Right lung (tissue), 5 donors: Measurements from ENCODE around the gene ALB. TPM values are rescaled to one million over a fixed set of nuclear protein-coding genes. Genes with fewer than 3 reads are reported as not detected.

Experiments
- DNase-seq, 2 donors: peaks; one replicate each; pipeline ENCODE4 v3.0.0-alpha.2; 2013
- polyA plus RNA-seq, 5 donors: library from polyadenylated mRNA; unstranded; fragments of 120-200 nt; gene quantifications; one replicate each; pipeline versions ENCODE4 v1.2.1 to v1.2.3, GENCODE V29; 2013; ENCODE audit warnings: inconsistent platforms in 1 of 5, low replicate concordance in 1 of 5; ENCODE audit not compliant: insufficient read length in 5 of 5, insufficient read depth in 1 of 5

The ALB gene
- polyA plus RNA-seq, 5 donors, result 2.7 to 852 (median 6.2) TPM

GRCh38 chr4:73448448-73449203 lies 44.5 kb downstream of the ALB start:
- DNase-seq, result no peak

DNA sequence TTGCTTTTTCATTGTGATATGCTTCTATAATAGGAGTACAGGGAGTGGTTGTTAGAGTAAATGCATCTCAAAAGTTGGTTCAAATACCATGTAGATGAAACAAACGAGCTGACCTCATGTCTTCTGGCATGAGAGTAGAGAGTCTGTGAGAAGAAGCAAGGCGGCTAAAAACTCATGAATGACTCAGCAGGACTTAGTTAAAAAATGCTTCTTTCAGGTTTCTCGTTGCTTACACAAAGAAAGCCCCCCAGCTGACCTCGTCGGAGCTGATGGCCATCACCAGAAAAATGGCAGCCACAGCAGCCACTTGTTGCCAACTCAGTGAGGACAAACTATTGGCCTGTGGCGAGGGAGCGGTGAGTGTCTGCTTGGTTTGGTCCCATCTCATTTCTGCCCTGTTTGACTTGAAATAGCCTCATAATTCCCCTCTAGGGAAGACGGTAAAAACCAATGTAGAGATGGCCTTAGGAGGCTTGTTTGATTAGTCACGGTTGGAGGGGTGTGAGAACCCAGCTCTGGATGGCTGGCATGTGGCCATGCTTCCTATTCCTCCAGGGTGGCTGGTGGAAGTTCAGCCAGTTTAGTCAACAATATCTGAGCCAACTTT lies 46.4 kb downstream of the ALB start:
- no peak for DNase-seq

DNA sequence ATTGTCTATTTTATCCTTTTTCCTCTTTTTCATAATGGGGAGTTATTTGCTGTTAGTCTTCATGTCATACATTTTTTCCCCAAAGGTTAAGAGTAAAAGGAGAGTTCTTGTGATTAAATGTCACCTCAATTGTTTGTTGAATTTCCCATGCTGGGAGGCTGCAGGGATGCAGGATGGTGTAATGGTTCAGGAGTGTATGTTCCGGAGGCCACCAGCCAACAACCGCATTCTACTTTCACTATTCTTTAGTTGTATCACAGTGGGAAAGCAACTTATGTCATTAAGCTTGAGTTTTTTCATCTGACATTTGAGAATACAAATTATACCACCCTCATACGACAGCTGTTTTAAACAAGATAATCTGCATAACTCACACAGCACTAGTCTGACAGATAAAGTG lies 47.3 kb downstream of the ALB start:
- DNase-seq, result no peak

GRCh38 chr4:73451981-73452747 lies 48.1 kb downstream of the ALB start:
- no peak for DNase-seq

GRCh38 chr4:73452953-73453700 lies 49.0 kb downstream of the ALB start:
- no peak for DNase-seq

GRCh38 chr4:73453701-73454005 lies 49.6 kb downstream of the ALB start:
- no peak for DNase-seq

DNA sequence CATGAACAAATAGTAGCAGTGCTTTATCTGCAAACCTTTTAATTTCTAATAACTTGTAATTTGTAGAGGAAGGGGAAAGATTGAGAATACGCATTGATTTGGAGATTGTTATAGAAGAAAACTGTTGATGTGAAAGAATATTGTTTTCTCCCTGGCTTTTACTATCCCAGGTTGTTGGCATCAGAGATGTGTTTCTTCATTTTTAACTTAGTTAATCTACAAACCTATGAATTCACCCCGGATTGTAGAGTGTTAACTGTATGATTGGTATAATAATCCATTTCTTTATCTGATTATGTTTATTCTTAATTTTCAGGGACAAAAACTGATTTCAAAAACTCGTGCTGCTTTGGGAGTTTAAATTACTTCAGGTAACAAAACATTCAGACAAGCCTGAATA lies 50.8 kb downstream of the ALB start:
- no peak for DNase-seq

GRCh38 chr4:73456177-73457022 lies 52.3 kb downstream of the ALB start:
- no peak for DNase-seq

- no peak for DNase-seq
Measured at GRCh38 chr4:73458184-73459047, 54.3 kb downstream of the ALB start.

GRCh38 chr4:73459048-73459421 lies 54.9 kb downstream of the ALB start:
- DNase-seq, result no peak

DNA sequence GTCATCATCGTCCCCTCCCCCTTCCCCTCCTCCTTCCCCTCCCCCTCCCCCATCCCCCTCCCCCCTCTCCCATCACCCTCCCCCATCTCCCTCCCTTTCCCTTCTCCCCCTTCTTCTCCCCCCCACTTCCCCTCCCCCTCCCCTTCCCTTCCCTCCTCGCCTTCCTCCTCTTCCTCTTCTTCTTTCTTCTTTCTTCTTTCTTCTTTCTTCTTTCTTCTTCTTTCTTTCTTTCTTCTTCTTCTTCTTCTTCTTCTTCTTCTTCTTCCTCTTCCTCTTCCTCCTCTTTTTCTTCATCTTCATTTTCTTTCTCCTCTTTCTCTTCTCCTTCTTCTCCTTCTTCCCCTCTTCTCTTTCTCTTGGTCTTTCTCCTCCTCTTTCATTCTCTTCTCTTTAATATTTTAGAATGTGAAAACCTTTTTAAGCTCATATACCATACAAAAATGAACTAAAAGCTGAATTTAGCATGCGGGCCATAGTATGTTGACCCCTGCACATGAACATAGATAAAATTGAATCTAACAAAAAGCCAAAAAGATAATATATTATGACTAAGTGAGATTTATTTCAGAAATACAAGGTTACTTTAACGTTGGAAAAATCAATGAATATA lies 56.9 kb downstream of the ALB start:
- no peak for DNase-seq

DNA sequence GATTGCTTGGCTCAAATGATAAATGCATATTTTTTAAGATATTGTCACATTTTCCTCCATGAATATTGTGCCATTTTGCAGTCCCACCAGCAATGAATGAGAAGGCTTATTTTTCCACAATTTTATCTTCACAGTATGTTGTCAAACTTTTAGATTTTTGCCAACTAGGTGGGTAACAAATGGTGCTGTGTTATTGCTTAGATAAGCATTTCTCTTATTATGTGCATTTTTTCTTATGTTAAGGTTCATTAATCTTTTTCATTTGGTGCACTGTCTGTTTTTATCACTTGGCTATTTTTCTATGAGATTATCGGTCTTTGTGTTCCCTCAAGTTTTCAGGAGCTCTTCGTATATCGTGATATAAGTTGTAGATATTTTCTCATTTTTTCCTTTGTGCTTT lies 64.1 kb downstream of the ALB start:
- no peak for DNase-seq

- no peak for DNase-seq
Measured at GRCh38 chr4:73470728-73471127, 66.6 kb downstream of the ALB start.

Other genes starting within 250 kb of the ALB start
- 10 to 100 TPM; 56.3 to 77.7 (median 72.7) TPM for gene ANKRD17, start 145.5 kb upstream of the ALB start, polyA plus RNA-seq
- 100 to 1,000 TPM in 1 of 5 donors, 1 to 10 TPM in 1, under 1 TPM in 2, not detected in 1; 0.24 to 219 (median 1.2) TPM for gene AFP, start 31.9 kb downstream of the ALB start, polyA plus RNA-seq
- gene AFM, start 77.5 kb downstream of the ALB start, polyA plus RNA-seq, result under 1 TPM in 2 of 5 donors, not detected in 3; 0.15 to 0.29 TPM
- gene RASSF6, start 216.1 kb downstream of the ALB start, polyA plus RNA-seq, result 1 to 10 TPM; 1.3 to 2.7 (median 2.4) TPM